GM12865 (cell line): ENCODE measurements around the gene CAMKMT.

Experiments used
- DNase-seq: peaks from one replicate; pipeline ENCODE4 v3.0.0; 2010; ENCODE audit warnings: low read depth
- H3K4me3 ChIP-seq: 2 replicates; pipeline ENCODE4 v1.5.1; 2011; ENCODE audit warnings: mild to moderate bottlenecking, low read depth, low read length, control low read depth
- TF ChIP-seq, protein P1 (sequence below): IDR thresholded peaks from 2 replicates; pipeline ENCODE4 v1.5.1; 2011; ENCODE audit warnings: low read length, control low read depth, low read depth, inconsistent platforms; ENCODE audit not compliant: insufficient read depth; ENCODE audit errors: missing control alignments

Gene CAMKMT

DNA sequence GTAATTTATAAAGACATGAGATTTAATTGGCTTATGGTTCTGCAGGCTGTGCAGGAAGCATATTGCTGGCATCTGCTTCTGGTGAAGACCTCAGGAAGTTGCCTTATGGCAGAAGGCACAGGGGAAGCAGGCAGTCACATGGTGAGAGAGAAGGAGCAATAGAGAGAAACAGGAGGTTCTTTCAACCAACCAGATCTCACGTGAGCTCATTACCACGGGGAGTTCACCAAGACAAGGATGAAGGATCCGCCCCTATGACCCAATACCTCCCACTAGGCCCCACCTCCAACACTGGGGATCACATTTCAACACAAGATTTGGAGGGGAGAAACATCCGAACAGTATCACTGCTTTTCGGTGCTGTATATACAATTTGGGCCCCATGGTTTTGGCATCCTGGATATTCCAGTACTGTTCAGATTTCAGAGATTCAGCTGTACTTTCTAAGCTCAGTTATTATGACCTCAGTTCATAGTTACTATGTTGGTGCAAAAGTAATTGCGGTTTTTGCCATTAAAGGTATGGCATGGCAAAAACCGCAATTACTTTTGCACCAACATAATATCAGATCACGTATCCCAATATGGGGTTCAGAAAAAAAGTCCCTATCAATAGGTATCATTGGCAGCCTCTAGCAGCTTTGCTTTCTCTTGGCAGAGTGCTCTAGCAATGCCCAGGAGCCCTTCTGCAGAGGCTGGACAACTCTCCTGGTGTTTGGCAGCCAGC is 390.2 kb downstream of the CAMKMT start:
- H3K4me3 ChIP-seq: no peak overlapping the region
- TF ChIP-seq, protein P1, sequence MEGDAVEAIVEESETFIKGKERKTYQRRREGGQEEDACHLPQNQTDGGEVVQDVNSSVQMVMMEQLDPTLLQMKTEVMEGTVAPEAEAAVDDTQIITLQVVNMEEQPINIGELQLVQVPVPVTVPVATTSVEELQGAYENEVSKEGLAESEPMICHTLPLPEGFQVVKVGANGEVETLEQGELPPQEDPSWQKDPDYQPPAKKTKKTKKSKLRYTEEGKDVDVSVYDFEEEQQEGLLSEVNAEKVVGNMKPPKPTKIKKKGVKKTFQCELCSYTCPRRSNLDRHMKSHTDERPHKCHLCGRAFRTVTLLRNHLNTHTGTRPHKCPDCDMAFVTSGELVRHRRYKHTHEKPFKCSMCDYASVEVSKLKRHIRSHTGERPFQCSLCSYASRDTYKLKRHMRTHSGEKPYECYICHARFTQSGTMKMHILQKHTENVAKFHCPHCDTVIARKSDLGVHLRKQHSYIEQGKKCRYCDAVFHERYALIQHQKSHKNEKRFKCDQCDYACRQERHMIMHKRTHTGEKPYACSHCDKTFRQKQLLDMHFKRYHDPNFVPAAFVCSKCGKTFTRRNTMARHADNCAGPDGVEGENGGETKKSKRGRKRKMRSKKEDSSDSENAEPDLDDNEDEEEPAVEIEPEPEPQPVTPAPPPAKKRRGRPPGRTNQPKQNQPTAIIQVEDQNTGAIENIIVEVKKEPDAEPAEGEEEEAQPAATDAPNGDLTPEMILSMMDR: no peak
- no peak for DNase-seq

DNA sequence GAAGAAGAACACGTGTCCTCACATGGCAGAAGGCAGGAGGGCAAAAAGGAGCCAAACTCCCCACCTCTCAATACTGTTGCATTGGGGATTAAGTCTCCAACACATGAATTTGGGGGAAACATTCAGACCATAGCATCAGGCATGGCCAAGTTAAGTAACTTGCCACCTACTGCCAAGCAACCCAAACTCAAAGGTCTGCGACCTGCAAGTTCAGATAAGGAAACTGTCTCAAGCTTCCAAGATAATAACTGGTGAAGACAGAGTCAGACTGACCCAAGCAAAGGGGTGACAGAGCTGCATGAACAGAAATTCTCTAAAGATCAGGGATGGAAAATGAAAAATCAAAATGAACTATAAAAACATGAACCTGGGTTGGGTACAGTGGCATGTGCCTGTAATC is 391.0 kb downstream of the CAMKMT start:
- no peak overlapping the region for H3K4me3 ChIP-seq
- no peak for DNase-seq
- TF ChIP-seq, protein P1: no peak

DNA sequence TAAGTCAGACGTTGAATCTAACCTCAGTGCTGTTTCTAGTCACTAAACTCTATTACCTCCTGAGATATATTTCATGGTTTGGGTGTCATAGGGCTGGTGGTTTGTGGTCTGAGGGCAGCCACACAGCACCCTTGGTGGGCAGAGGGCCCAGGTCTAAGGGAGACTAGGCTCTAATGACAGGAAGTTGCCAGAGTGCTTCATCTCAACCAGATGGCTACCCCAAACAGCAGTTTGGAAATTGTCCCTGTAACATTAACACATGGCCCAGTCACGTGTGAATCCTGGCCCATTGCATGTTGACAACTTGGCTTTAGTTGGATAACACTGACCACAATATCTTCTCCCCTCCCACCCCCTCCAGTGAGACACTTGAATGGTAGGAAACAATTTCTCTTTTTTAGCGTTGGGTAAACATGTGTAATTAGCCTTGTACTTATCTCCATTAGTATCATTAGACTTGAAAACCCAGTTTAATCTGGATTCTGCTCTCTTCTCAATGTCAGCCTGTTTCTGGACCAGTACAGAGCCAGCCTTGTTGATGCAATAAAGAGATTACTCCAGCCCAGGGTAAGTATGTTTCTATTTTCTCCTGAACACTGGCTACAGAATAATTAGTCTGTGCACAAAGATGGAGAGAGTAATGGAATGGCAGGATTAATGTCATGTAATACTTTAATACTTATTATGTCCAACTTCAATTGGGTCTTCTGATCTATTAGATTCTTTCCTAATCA is 392.0 kb downstream of the CAMKMT start:
- peak; percentile 74 for DNase-seq
- H3K4me3 ChIP-seq: no peak overlapping the region
- TF ChIP-seq, protein P1: no peak

DNA sequence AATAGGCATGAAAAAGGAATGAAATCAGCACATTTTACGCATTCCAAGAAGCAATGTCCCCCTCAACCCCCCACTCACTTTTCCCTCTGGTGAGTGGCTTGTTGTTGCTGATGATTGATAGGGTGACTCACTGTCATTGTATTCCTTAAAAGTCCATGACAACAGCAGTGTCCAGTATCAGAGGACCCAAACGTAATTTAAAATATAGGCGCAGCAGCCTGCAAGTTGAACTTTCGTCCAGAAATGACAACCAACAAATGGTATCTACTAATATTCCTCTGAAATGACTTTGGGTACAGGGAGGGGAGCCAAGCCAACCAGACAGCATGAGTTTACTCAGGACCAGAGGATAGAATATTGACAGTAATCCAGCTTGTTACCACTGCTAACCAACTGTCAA is 396.8 kb downstream of the CAMKMT start:
- TF ChIP-seq, protein P1: no peak
- no peak overlapping the region for H3K4me3 ChIP-seq
- no peak for DNase-seq

DNA sequence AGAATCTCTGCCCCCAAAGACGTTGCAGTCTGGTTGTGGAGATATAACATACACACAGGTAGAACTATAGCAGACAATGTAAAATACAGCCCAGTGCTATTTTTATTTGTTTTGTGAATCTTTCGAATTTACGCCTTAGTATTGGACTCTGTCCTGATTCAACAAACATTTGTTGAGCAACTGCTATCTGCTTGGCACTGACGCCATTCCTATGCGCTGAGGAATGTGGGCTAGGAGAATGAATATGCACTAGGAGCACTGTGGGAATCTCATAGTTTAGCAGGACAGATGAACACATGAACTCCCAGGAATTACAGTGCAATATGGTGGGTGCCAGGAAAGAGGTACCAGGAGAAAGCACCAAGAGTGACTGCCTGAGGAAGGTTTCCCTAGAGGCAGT is 398.1 kb downstream of the CAMKMT start:
- TF ChIP-seq, protein P1: no peak
- no peak for DNase-seq
- H3K4me3 ChIP-seq: no peak overlapping the region

DNA sequence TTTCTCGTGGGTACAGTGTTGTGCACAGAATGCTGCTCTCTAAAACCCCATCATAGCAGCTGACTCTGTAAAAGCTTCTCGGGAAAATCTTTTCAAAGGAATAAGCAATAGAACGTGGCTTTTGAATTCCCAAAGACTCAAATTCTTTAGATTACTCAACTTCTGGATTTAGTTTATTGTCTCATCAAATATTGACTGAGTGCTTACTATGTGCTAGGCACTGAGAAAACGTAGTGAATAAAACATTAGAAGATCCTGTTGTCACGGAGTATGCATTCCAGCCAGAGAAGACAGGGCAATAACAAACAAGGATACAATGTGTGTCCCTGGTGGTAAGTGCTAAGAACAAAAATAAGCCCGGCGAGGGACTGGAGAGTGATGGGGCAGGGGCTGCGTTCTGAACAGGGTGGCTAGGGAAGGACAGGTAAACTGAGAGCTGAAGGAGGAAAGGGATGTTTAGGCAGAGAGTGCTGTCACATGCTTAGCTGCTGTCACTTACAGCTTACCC is 401.6 kb downstream of the CAMKMT start:
- TF ChIP-seq, protein P1: no peak
- H3K4me3 ChIP-seq: no peak overlapping the region
- DNase-seq: no peak
